HG02759 (cell line): ENCODE data around the gene WDR11.
A peak's percentile ranks its signal among the peaks of the same experiment; 100 is the strongest.
"Not testable (repeated sequence)": the region's sequence is repeated elsewhere in the genome, so short reads cannot be mapped to it uniquely, and the experiment has no call there.

Experiments used
- ATAC-seq: cut with Tn5 transposase; IDR thresholded peaks from one replicate; pipeline ENCODE4 v1.9.1; 2021; ENCODE audit warnings: mild to moderate bottlenecking, moderate library complexity; ENCODE audit not compliant: unreplicated experiment

WDR11 gene

DNA sequence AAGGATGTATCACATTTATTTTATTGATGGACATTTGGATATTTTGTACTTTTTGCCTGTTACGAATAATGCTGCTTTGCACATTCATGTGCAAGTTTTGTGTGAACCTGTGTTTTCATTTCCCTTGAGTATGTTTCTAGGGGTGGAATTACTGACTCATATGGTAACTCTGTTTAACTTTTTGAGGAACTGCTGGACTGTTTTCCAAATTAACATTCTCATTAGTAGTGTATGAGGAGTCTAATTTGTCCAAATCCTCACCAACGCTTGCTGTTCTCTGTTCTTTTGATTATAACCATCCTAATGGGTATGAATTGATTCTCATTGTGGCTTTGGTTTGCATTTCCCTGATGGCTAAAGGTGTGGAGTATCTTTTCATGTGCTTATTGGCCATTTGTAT is 3.2 kb downstream of the WDR11 start:
- ATAC-seq, result no peak

DNA sequence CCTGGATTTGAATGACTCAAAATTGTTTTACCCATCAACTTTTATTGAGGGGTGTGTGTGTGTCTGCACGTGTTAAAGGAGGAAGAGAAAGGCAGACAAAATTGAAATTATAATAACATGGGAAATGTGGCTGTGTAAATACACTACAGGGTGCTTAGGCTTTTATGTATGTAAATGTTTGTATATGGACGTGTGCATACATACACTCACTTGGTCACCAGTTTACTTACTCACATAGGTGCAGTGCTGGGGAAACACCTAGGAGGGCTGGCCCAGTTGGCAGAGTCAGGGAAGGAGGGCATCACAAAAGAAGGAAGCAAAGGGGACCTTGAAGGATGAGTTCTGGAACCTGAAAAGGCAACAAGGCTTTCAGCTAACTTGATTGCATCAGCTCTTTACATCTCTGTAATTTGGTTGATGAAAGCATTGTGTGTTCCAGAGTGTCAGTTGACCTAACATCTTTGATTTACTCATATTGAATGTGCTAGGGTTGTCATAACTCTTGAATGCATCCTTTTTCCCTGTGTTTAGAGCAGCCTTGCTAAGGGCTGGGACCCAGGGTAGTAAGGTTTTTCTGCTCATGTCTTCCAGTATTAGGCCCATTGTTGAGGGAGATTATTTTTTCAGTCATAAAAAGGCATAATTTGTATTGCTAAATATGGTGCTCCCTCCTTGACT is 10.2 kb downstream of the WDR11 start:
- no peak for ATAC-seq

DNA sequence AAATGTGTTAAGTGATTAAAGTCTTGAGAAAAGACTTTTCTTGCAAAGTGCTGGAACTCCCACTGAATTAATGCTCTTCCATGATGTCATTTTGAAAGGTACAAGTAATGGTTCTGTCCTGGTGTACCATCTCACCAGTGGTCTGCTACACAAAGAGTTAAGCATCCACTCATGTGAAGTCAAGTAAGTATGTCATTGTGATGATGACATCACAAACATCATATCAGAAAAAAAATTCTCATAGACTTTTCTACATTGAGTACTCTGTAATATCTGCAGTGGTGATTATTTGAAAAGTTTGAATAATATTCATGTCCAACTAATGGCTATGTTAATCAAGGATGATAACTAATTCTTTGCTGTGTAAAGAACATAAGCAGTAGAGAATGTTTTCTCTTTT is 22.6 kb downstream of the WDR11 start:
- ATAC-seq, result no peak

DNA sequence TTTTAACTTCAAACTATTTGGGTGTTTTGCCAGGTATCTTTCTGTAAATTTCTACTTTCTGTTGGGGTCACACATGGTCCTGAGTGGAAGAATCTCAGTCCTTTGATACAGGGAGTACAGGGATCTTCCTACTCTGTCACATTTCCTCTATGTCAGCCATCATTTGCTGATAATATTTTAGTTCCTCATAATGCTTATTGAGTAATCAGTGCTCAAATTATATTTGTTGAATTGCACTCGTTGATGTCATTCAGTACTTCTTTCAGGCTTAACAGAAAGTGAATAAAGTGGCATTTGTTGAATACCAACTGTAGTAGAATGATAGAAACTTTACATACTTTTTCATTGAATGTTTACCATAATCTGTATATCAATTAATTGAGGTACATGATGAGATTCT is 31.9 kb downstream of the WDR11 start:
- no peak for ATAC-seq

DNA sequence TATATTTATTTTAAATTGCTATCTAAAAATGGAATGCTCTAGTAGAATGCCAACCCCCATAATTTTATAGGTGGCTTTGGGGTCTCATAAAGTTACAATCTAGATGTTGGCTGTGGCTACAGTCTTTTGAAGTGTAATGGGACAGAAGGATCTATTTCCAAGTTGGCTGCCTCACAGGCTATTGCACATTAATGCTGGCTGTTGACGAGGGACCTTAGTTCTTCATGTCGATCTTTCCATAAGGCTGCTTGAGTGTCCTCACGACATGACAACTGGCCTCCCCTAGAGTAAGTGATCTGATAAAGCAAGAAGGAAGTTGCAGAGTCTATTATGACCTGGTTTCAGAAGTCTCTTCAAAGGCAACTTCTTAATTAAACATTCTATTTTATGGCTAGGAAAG is 36.3 kb downstream of the WDR11 start:
- ATAC-seq, result no peak

DNA sequence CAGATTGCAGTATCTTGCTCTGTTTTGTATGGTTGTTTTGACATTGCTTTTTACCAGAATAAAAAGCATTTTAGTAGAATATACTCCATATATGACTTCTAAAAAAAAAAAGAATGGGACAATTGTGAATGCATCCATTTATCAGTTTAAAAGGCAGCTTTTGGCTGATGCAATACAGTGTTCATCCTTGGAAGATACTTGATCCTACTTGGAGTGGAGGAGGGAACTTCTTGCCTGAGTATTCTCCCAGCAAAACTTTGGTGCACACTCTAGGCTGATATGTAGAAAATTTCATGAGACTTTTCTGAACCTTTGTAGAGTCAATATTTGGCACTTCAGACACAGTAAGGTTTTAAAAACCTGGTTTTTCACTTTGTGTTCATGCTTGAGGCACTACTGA is 40.2 kb downstream of the WDR11 start:
- ATAC-seq, result no peak

DNA sequence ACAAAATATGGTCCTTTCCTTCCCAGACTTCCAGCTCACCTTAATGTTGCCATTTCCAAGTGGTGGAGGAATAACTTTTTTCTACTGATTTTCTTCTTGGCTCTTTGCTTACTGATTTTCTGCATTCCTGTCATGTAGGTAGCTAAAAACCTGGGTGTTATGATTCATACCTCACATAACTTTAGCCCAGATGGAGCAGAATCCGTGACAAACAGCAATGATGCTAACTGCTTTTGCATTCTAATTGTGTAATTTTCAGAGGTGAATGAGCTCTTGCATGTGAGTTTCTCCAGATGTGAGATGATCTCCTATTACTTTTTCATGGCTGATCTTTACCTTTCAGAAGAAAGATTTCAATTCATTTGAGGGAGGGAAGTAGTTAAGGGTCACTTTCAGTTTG is 43.4 kb downstream of the WDR11 start:
- ATAC-seq, result no peak

DNA sequence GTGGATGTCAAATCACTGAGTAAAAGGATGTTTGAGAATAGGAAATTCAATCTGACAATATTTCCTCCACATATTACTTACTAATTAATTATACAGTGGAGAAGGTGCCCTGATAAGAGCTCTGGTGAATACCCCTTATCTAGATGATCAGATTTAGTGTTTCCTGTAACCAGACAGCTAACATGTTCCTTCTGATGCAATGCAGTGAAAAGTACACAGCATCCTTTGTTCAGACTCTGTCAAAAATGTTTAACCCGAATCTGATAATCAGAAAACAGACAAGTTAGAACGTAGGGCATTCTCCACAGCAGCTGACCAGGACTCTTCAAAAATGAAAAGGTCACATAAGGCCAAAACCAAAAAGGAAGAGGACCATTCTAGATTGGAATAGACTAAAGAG is 46.2 kb downstream of the WDR11 start:
- ATAC-seq, result no peak

DNA sequence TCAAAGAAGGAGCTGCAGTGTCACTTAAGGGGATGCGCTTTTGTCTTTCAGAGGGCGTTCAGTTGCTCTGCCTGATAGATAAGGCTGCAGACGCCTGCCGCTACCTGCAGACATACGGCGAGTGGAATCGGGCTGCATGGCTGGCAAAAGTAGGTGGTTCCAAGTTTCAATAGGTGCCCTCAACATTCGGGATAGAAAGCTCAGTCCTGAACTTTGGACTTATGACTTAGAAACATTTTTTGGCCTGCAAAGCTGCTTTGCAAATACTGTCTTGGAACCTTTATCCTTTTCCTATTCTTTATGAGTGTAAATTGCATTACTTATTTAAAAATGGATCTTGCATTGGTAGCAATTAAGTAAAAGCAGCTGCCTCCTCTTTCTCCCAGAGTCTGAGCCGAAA is 54.1 kb downstream of the WDR11 start:
- no peak for ATAC-seq

DNA sequence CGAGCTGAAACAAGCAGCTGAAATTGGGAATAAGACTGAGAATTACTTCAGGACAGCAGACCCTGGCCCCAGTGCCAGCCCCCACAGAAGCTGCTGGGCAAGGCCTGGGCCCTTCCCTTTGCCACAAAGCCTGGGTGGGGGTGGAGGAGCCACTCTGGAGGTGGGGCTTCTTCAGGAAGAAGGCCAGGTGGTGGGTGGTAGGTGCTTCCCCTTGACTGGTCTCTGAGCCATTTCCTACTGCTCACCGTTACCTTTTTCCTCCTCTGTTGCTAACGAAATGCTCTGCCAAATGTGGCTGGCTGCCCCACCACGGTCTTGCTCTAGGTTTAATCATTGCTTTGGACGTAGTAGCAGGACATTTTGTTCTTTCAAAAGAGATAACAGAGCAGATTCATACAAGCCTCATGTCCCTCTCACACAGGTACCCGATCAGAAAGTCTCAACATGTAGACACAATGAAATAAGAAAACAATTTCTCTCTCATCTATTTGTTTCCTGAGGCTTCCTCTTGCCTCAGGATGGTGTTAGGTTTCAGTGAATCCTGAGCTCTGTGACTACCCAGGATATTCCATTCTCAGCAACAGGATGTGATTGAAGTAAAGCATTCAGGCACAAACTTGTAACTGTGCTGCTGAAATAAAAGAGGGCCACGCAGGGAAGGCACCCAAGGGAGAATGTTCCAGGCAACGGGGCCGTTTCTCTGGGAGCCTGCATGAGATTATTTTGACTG is 66.5 kb downstream of the WDR11 start:
- no peak for ATAC-seq

DNA sequence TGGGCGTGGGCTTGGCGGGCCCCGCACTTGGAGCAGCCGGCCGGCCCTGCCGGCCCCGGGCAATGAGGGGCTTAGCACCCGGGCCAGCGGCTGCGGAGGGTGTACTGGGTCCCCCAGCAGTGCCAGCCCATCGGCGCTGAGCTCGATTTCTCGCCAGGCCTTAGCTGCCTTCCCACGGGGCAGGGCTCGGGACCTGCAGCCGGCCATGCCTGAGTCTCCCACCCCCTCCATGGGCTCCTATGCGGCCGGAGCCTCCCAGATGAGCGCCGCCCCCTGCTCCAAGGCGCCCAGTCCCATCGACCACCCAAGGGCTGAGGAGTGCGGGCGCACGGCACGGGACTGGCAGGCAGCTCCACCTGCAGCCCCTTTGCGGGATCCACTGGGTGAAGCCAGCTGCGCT is 72.7 kb downstream of the WDR11 start:
- ATAC-seq, result not testable (repeated sequence)

DNA sequence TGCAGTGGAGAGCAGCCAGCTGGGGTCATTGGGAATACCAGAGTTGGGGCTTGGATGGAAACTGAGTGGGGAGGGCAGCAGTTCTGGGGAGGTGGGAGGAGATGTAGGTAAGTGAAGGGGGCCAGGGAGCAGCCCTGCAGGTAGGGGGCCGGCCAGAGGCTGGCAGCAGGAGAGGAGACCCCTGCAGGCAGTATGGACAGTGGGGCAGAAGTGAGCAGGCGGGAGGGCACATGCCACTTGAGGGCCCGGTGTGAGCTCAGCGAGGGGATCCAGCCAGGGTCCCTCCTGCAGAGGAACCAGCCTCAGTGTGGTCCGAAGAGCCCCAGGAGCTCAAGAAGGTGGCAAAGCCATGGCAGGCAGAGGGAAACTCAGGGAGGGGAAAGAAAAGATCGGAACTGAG is 75.4 kb downstream of the WDR11 start:
- ATAC-seq, result no peak

DNA sequence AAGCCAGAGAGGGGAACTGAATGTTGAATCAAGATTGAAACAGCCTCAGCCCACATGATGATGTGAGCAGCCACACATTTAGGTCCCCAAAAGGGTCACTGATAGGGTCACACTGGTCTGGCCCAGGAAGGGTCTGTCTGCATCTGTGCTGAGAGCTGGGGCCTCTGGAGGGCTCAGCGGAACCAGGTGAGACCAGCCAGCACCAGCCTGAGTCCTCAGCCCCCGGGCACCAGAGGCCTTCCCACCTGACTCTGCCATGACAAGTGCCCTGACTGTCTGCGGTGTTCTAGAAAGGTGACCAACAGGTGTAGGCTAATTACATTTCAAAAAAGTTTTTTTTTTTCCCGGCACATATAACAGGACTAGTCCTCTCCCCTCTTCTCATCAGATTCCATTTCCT is 76.2 kb downstream of the WDR11 start:
- no peak for ATAC-seq

DNA sequence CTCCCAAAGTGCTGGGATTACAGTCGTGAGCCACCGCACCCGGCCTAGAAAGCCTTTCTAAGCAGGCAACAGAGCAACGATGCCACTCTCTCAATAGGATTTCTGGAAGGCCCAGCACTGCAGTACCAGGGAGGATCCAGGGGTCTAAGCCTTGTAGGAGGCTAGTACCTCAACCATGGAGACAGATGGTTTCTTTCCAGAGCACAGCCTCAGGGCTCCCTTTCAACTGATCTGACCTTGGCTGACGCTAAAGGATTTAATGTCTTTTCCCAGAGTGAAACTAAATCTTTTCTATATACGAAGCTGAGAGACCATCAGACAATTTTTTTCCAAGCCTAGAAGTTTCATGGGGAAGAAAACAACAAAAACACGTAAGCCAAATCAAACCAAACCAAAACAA is 78.0 kb downstream of the WDR11 start:
- no peak for ATAC-seq

DNA sequence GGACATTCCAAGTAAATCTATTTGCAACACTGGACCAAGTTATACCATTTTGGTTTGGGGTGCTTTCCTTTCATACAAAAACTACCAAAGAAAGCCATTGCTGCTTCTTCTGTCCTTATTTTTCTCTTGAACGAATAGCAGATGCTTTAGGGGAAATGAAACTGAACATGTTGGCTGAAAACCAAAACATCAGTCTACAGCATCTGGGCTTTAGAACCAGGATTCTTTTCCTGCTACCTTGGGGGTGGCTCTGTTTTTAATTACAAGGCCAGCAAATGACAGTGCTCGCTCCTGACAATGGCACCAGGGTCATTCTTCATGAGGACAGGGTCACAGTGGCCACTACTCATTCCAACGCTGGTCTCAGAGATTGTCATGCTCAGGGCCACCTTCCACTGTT is 80.3 kb downstream of the WDR11 start:
- ATAC-seq, result peak; percentile 43

DNA sequence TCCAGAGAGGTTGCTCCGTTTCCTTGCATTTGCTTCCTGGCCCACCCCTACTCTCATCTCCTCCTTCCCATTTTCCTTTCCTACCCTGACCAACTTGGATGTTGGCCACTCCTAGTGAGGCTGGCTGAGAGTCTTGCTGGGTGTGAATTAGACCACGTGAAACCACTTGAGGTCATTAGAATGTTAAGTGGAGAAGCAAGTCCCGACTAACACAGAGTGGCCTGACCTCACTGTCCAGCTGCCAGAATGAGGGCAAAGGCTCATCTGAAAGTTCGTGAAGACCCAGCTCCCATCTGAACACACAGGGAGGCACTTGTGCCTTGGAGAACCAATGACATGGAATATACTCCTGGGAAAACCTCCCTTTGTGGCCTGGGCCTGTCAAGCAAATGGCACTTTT is 80.8 kb downstream of the WDR11 start:
- no peak for ATAC-seq

DNA sequence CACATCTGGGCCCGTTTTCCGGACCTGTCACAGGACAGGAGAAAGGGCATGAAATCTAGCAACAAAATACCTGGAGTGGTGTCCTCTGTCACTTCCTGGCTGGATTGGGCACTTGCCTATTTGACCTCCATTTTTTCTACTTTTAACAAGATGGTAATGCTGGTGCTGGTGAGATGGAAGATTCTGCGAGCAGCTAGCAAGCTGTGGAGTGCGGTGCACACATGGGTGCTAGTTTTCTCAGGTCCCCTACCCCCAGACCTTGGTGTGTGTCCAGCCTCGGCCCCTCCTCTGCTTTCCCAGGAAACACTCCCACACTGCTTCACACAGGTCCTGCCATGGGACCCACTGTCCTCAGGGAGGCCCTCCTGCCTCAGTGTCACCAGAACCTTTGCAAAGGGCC is 87.7 kb downstream of the WDR11 start:
- no peak for ATAC-seq

DNA sequence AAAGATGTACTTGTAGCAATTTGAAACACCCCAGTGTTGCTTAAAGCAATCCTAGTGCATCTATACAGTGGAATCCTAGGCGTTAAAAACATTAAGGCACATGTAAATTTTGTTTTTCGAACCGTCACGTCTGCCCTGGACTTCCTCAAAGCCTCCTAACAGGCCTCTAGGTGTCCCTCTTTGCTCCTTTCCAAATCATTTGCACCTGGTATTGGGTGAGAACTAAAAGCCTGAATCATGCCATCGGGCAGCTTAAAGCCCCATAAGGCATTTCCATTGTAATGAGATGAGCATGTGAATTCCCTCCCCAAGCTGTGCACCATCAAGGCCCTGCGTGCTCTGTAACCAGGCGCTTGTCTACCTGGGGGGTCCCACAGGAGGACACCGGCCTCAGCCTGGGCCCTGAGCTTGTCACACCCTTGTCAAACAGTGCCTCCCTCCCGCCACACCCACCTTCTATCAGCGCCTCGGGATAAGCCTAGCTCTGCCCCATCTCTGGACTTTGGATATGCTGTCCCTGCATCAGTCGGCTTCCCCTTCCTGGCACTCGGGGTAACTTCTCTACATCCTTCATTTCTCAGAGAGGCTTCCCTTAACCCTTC is 89.2 kb downstream of the WDR11 start:
- ATAC-seq, result no peak

DNA sequence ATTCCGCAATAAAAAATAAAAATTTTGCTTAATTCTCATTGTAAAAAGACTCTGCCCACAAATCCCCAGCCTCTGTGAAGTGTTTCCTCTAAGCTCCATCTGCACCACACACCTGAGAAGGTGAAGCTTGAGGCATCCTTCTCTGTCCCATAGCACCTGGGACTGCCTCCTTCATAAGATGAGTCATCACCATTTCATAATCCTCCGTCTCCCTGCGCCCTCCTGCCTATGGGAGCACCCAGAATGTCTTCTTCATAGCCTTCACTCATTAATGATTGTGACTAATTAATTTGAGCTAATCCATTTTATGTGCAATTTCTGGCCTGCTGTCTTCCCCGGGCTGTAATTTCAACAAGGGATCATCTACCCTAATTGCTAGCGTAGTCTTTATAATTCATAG is 90.3 kb downstream of the WDR11 start:
- ATAC-seq, result no peak

DNA sequence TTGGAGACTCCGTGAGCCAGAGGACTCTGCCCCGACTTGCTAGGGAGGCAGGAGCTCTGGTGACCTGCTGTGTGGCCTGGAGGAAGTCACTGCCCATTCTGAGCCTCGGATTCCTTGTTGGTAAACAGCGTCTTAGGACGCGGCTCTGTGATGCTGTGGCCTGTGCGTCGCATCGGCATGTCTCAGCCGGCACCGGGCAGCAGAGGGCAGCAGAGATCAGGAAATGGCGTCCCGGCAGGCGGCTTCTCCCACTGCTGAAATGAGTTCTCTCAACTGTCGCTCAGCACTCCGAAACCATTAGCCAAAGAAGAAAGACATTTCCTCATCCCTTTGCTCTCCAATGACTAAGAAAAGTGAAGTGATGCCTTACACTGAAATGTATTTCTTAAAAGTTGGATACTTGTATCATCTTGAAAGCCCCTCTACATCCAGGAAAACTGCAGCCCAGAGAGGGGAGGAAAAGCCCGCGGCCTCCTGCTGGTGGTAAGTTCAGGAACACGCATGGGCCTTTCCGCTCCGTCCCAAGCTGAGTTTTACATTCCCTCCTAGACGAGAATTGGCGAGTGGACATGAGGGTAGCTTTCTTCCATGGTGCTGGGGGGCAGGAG is 91.7 kb downstream of the WDR11 start:
- peak; percentile 98 for ATAC-seq

DNA sequence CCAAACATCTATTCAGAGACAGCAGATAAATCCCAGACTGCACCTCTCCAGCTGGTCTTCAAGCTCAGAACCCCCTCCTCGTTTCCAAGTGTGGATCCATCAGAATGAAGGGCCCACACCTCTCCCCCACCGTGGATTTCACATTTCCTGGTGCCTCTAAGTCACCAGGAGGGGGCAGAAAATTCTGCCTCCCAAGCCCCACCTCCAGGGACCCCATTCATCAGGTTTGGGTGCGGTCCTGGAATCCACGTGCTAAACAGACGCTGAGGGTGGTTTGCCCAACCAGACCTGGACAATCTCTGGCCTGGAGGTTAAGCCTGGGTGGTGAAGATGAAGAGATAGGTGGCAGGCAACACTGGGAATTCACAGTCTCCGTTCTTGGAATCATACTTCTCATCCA is 92.4 kb downstream of the WDR11 start:
- ATAC-seq, result no peak

DNA sequence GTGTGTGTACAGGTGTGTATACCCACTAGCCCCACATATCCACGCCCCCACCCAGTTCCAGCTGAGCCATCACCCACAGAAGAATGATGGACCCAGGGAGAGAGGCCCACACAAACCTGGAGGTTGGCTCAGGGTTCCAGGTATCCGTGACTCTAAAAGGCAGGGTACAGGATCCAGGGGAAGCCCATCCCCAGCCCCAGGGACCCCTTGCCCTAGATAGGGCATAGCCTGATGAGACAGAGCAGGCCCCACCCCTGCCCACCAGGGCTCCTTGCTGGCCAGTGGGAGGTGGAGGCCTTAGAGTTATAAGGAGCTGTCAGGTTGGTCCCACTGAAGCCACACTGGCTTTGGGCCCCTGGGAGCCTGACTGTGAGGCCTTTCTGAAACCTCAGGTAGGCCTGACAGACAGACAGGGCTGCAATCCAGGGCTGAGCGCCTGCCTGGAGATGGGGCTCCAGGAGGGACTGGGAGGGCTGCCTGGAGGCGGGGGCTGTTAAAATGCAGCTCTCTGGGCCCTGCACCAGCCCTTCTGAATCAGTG is 93.5 kb downstream of the WDR11 start:
- ATAC-seq, result no peak
